Right ventricle myocardium superior (tissue), 1 donor: ENCODE results near the gene OSTN. TPM values are rescaled to one million over a fixed set of nuclear protein-coding genes. Genes with fewer than 3 reads are reported as not detected.
A peak's percentile ranks its signal among the peaks of the same experiment; 100 is the strongest.

ENCODE experiments used
- ATAC-seq: fragments of 200-7000 bp; cut with Tn5 transposase; one replicate; pipeline ENCODE4 v1.9.1; 2020; ENCODE audit warnings: mild to moderate bottlenecking; ENCODE audit not compliant: poor library complexity
- DNase-seq: peaks from one replicate; pipeline ENCODE4 v3.0.0-alpha.2; 2020
- intact Hi-C: fragments of 100-400 bp; cut with DNase I; formaldehyde crosslinking; loops from one replicate; pipeline ENCODE4 v1.11.2; 2022
- total RNA-seq: library from RNA; stranded (reverse); fragmentation: NEBNext Ultra II Directional; extraction: Animal tissue kit (Norgen Biotek cat#: 25700); gene quantifications from one replicate; pipeline ENCODE4 v1.2.1, GENCODE V29; 2021
- donor health status: DM: no; HTN: yes; CAD: no; lungs with severe emphysema.

OSTN gene
- total RNA-seq, 1 donor from 2014 or later: not detected

GRCh38 chr3:191296041-191296541 is 97.0 kb downstream of the OSTN start:
- DNase-seq (no peak), ATAC-seq (no peak)
- intact Hi-C loops: no loop called here

- intact Hi-C loops: no loop called here
- no peak for DNase-seq
- no peak for ATAC-seq
Measured at GRCh38 chr3:191298846-191299245, 99.8 kb downstream of the OSTN start.

GRCh38 chr3:191300422-191300821 is 101.4 kb downstream of the OSTN start:
- ATAC-seq (no peak), DNase-seq (no peak)
- intact Hi-C loops: no loop called here

GRCh38 chr3:191301017-191301416 is 102.0 kb downstream of the OSTN start:
- intact Hi-C loops: no loop called here
- no peak for ATAC-seq
- DNase-seq: no peak

- ATAC-seq: no peak
- intact Hi-C loops: no loop called here
- DNase-seq: no peak
Measured at GRCh38 chr3:191301782-191302411, 102.9 kb downstream of the OSTN start.

GRCh38 chr3:191302451-191302850 is 103.4 kb downstream of the OSTN start:
- intact Hi-C loops: no loop called here
- ATAC-seq (no peak), DNase-seq (no peak)

GRCh38 chr3:191303596-191303995 is 104.6 kb downstream of the OSTN start:
- ATAC-seq: peak; percentile 20
- DNase-seq: no peak
- intact Hi-C loops: no loop called here

GRCh38 chr3:191306428-191306827 is 107.4 kb downstream of the OSTN start:
- ATAC-seq (no peak), DNase-seq (no peak)
- intact Hi-C loops: no loop called here

GRCh38 chr3:191307341-191307740 is 108.3 kb downstream of the OSTN start:
- no peak for ATAC-seq
- DNase-seq: no peak
- intact Hi-C loops: no loop called here

GRCh38 chr3:191313296-191313695 is 114.3 kb downstream of the OSTN start:
- intact Hi-C loops: no loop called here
- no peak for DNase-seq
- no peak for ATAC-seq

GRCh38 chr3:191314109-191314728 is 115.2 kb downstream of the OSTN start:
- no peak for DNase-seq
- no peak for ATAC-seq
- intact Hi-C loops: no loop called here

Other genes with a start within 250 kb of the OSTN start
- 50.8 TPM for gene CCDC50, start 130.2 kb downstream of the OSTN start, total RNA-seq
- 0.19 TPM for gene UTS2B, start 131.3 kb downstream of the OSTN start, total RNA-seq